ENCODE data around the gene IPO11.
A peak's percentile ranks its signal among the peaks of the same experiment; 100 is the strongest.
"Not testable (repeated sequence)": the region's sequence is repeated elsewhere in the genome, so short reads cannot be mapped to it uniquely, and the experiment has no call there.

Gene IPO11

DNA sequence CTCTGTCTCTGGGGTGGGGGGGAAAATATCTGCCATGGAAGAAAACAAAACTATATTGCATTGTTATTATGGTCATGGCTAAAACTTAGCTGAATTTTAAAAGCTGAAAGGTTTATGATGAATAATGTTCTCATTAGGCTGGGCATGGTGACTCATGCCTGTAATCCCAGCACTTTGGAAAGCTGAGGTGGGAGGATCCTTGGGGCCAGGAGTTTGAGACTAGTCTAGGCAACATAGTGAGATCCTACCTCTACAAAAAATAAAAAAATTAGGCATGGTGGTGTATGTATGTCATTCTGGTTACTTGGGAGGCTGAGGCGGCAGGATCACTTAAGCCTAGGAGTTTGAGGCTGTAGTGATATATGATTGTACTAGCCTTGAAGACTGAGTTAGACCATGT is 44.5 kb downstream of the IPO11 start:
- DNase-seq, result no peak

DNA sequence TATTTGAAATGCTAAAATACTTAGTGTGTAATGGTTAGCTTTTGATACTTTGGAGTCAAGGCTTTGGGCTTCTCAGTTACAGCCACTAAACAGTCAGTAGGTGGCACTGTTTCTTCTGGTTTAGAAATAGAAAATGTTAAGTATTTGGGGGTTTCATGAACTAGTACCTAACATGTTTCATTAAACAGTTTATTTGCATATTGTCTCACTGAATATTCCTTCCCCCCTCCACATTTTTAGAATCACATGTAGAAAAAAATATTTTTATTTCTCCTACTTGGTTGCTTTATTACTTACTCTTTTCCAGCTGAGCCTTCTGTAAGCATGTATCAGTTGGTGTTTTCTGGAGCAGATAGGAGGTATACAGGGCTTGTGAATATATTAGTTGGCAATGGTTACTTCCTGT is 48.0 kb downstream of the IPO11 start:
- DNase-seq, result no peak

DNA sequence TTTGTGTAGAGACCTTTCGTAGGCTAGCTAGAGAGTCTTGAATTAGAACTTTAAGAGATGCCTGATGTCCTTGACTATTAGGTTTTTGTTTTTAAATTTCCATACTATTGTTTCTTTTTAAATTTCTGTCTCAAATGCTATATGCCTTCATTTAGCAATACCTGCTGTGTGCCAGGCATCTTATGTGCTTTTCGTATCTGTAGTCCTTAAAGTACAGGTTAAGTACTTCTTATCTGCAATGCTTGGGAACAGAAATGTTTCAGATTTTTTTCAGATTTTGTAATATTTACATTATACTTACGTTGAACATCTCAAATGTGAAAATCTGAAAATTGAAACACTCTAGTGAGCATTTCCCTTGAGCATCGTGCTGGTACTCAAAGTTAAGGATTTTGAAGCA is 49.0 kb downstream of the IPO11 start:
- no peak for DNase-seq

DNA sequence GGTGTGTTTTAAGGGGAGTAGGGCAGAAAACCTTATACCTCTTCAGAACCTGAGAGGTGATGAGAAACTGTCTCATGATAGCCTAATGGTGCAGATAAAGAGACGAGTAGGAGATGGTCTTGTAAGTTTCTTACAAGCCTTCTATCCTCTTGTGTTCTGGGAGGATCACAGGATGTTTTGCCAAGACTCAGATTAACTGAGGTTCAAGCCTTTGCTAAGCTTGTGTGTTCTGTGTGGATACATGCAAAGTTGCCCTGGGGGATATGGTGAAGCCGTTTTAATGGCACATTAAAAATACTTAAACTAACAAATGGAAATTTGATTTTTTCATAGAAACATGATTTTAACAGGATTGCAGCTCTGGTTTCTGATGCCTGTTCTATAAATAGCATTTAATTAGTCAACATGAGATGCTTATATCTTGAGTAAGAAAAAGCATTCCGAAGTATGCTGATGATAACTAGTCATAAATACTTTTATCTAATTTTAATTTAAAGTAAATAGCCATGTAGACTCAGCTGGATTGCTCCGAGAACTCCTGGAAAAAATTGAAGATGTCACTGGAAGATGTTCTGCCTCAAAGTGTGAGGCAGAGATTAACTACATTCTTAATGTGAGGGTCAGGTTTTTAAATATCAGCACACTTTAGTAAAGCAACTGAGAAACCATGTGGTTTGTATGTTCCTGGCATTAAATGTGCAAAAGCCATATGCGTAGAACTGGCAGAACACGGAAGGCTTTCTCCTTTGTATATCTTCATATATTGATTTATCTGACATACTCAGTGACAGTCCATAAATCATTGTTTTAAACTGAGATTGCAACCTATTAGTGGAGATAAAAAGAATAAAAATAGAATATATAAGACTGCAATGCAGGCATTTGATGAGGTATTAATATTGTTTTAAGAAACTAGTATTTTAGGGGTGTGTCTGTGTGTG is 53.7 kb downstream of the IPO11 start:
- no peak for DNase-seq

DNA sequence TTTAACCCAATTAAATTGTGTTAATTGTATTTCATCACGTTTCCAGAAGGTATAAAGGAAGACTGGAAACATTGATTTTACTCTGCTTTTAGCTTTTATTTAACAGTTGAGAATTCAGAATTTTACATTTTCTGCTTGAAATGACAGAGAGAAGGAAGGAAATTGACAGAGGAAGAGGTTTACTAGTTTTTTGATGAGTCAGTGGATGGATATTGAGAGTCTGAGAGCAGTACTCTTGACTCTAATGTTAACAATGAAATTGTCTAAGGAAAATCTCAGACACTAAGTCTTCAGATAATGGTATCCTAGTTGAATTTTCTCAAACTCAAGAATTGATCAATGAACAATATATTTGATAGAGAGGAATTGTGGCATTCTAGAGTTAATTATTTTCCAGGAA is 60.6 kb downstream of the IPO11 start:
- no peak for DNase-seq

DNA sequence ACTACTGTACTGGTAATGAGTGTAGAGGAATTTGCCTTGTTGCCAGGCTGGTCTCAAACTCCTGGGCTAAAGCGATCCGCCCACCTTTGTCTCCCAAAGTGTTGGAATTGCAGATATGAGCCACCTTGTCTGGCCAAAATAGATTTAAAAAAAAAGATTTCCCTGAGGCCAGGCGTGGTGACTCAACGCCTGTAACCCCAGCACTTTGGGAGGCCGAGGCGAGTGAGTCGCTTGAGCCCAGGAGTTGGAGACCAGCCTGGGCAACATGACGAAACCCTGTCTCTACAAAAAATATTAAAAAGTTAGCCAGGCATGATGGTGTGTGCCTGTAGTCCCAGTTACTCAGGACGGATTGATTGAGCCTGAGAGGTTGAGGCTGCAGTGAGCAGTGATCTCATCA is 62.5 kb downstream of the IPO11 start:
- peak; percentile 87 for DNase-seq

DNA sequence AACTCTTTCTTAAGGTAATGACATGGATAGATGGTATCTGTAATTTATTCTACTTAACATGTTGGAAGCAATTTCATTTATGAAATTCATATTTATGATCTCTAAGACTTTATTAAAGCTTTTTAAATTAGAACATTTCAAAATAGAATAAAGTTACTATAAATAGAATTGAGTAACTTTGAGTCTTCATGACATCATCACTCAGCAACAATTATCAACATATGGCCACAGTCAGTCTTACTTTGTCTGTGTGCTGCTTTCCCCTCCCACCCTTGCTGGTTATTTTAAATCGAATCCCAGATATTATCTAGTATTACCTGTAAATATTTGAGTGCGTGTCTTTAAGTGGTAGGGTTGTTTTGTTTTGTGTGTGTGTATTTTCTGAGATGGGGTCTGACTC is 65.2 kb downstream of the IPO11 start:
- no peak for DNase-seq

DNA sequence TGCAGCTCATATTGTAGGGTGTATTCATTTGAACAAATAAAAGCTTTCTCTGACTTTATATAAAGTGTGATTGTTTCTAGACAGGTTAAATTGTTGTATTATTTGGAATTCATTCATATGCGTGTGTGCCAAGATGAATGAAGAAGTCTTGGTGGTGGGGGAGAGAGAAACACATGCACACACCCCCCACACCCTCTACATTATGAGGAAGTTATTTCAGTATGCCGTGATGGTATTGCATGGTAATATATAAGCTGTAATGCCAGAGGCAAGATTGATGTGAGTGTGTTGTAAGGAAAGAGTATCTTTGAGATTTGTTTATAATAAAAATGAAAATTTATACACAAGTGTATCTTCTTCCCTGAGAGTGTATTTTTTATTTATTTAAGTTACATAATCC is 71.0 kb downstream of the IPO11 start:
- DNase-seq, result no peak

DNA sequence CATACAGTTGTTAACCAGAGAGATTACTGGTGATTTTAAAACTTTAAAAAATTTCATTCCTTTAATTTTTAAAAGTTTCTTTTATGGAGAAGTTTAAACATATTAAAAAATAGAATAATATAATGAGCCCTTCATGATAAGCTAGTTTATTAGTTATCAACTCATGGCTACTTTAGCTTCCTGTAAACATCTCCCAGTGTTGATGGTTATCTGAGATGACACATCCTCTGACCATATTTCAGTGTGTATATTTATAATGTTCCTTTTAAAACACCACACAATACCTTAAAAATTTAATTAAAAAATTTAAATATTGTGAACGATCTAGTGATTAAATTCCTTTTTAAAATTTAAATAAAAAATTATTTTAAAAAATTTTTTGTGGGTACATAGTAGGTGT is 74.1 kb downstream of the IPO11 start:
- no peak for DNase-seq

DNA sequence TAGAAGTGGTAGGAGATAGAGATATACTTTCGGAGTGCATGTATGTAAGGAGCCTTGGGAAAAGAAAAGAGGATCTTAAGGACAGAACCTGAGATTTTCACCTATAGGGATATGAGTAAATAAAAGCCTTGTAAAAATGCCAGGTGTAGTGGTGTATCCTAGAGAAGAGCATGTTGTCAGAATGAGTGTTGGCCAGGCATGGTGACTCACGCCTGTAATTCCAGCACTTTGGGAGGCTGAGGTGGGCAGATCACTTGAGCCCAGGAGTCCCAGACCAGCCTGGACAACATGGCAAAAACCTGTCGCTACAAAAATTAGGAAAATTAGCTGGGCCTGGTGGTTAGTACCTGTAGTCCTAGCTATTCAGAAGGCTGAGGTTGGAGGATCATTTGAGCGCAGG is 76.0 kb downstream of the IPO11 start:
- peak; percentile 79 for DNase-seq

DNA sequence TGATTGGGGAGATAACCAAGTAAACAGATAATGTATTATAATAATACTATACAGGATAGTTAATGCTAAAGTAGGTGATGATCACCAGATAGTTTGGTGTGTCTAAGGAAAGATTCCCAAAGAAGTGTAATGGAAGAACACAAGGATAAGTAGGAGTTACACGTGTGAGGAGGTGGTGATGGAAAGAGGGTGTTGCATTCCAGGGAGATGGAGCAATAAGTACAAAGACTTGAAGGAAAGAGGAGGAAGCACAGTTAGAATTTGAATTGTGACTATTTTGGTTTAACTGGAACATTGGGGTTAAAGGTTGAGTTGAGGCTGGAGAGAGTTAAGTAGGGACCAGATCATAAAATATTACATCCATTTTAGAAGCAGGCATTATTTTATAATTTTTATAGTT is 76.9 kb downstream of the IPO11 start:
- DNase-seq, result no peak

DNA sequence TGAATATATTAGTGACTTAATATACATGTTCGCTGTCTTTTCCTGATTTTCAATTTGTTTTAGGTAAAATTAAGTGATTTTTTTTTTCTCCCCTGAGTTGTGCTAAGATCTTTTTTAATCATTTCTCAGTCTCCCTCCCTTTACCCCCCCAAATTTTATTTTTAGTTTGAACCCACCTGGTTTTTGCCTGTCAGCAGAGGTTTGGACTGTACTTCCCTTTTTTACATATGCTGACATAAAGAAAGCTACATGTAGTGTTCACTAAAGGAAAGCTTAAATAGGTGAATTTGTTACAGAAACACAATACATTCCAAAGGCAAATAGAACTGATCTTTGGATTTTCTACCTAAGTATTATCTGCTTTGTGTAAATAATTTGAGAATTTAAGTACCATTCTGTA is 82.2 kb downstream of the IPO11 start:
- no peak for DNase-seq

DNA sequence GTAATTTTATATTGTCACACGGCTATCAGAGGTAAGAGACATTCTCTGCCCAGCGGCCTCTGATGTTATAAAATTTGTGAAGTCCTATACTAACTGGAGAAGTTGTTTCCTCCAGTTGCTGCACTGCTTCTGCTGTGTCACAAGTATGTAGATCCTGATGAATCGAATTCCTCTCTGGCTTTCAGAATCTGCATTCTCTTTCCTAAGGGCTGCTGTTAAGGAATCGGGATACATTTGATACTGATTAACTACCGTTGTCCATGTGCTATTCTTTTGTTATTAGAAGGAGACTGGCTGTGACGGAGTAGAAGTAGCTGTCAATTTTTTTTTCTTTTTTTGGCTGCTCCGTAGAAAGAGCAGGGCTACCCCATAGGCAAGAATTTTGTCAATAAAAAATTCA is 84.3 kb downstream of the IPO11 start:
- DNase-seq, result no peak

DNA sequence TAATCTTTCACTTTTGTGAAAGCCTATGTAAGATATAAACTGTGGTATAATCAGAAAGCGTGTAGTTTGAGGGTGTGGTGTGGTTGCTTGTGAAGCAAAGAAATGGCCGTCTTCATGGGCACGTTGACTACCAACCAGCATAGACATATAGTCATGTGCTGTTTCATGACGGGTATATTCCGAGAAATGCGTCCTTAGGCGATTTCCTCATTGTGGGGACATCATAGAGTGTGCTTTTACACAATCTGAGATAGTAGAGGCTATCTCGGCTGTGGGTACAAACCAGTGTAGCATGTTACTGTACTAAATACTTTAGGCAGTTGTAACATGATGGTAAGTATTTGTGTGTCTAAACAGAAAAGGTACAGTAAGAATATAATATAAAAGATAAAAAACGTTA is 86.4 kb downstream of the IPO11 start:
- DNase-seq, result no peak

DNA sequence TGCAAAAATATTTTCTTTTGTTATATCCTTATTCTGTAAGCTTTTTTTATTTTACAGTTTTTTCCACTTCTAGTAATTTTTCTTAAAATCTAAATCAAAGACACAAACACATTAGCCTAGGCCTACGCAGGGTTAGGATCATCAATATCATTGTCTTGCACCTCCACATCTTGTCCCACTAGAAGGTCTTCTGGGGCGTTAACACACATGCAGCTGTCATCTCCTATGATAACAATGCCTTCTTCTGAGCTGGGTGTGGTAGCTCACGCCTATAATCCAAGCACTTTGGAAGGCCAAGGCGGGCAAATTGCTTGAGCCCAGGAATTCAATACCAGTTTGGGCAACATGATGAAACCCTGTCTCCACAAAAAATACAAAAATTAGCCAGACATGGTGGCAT is 87.2 kb downstream of the IPO11 start:
- no peak for DNase-seq

DNA sequence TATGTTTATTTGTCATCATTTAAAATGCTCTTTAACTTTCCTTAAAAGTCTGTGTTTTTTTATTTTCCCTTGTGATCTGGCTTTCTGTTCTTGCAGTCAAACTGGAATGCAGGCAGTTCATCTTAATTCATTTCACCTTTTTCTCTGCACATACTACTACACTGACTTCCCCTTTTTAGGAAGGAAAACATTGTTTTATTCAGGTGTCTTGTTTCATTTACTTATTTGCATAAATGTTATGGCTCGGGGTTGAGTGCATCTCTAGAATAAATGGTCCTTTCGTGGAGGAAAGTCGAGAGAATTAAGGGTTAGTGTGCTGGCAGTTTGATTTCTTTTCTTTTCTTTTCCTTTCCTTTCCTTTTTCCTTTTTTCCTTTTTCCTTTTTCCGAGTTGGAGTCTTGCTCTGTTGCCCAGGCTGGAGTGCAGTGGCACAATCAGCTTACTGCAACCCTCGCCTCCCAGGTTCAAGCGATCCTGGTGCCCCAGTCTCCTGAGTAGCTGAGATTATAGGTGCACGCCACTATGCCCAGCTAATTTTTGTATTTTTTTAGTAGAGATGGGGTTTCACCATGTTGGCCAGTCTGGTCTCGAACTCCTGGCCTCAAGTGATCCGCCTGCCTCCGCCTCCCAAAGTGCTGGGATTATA is 90.0 kb downstream of the IPO11 start:
- DNase-seq, result no peak

DNA sequence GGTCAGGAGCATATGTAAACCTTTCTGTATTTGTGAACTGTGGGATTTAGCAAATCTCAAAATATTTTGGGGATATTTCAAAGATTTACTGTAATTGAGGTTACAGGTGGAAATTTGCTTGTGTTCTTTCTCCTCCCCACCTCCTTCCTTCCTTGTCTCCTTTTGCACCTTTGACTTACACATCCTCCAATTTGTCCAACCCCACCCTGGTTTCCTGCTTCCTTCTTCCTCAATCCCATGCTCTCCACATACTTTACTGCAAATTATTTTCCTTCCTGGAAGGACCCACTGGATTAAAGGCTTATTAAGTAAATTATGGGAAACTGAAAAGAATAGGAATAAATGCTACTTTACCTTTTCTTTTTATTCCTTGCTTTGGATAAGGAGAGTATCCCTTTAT is 91.6 kb downstream of the IPO11 start:
- DNase-seq, result no peak

DNA sequence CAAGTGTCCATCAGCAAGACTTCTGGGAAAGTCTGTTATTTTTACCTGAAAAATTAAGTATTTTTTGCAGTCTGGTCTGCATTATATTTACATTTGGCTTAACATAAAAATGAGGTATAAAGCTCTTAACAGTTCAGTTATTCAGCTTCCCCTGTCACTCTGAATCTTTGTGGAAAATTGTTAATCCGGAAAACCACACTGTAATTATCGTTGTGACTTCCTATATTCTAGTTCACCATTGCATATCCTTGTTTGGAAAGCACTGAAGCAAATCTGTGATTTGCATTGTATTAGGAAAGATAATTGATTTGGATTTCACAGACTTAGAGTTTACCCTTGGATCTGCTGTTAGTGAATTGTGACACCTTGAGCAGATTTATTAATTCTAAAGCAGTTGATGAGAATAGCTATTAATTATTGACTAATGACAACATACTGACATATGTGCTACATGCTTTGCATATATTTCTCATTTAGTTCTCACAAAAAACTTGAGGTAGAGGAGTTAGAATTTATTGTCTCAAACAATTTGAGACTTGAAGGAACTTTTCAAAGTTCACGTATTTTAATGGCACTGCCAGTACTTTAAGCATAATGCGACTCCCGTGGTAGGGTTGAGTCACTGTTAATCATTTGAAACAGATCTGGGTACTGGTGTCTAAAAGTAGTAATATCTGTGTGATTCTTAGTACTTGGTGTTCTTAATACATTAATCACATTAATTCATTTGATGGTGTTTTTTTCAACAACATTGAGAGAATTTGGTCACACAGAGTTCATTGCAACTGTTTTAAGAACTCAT is 94.3 kb downstream of the IPO11 start:
- DNase-seq, result no peak

DNA sequence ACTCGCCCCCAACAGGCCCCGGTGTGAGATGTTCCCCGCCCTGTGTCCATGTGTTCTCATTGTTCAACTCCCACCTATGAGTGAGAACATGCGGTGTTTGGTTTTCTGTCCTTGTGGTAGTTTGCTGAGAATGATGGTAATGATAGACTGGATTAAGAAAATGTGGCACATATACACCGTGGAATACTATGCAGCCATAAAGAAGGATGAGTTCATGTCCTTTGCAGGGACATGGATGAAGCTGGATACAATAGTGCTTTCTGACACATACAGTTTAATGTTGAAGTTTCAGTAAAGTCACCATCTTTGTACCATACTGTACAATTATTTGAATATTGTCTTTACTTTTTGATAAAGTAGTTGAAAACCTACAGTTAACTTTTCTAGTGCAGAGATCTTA is 96.2 kb downstream of the IPO11 start:
- DNase-seq, result not testable (repeated sequence)

DNA sequence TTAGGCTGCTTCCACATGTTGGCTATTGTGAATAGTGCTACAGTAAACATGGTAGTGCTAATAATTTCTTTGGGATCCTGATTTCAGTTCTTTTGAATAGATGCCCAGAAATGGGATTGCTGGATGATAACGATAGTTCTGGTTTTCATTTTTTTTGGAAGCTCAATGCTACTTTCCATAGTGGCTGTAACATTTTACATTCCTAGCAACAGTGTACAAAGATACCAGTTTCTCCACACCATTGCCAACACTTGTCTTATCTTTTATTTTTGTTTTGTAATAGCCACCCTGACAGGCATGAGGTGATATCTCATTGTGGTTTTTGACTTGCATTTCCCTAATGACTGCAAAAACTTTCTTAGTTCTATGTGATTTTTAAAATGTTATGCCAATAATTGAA is 97.2 kb downstream of the IPO11 start:
- no peak for DNase-seq

DNA sequence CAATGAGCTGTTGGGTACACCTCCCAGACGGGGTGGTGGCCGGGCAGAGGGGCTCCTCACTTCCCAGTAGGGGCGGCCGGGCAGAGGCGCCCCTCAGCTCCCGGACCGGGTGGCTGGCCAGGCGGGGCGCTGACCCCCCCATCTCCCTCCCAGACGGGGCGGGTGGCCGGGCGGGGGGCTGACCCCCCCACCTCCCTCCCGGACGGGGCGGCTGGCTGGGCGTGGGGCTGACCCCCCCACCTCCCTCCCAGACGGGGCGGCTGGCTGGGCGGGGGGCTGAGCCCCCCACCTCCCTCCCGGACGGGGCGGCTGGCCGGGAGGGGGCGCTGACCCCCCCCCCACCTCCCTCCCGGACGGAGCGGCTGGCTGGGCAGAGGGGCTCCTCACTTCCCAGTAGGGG is 100.5 kb downstream of the IPO11 start:
- DNase-seq, result not testable (repeated sequence)

DNA sequence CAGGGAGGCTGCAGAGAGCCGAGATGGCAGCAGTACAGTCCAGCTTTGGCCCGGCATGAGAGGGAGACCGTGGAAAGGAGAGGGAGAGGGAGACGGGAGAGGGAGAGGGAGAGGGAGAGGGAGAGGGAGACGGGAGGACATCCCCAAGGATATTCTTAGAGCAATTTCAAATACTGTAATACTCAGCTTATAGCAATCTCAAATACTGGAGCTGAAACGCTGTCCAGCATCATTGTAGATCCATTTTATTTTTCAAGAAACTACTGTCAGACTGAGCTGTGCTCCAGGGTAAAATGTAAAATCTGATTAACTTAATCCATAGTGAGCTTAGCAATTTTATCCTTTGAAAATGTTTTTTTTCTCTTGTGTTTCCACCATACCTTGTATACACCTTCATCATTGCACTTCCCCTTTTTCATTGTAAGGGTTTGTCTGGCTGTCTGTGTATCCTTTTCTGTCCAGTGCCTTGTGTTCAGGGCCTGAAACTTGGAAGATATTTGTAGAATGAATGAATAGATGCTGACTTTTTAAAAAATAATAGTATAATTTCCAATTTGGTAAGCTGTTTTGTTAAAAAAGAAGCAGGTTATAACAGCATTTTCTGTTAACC is 102.1 kb downstream of the IPO11 start:
- no peak for DNase-seq

DNA sequence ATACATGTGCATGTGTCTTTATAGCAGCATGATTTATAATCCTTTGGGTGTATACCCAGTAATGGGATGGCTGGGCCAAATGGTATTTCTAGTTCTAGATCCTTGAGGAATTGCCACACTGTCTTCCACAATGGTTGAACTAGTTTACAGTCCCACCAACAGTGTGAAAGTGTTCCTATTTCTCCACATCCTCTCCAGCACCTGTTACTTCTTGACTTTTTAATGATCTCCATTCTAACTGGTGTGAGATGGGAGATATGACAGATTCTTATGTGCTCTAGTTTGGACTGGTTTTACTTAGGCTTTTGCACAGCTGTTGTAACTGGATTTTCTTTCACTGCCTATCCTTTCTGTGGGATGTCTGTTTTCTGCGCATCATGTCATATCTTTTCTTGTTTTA is 108.2 kb downstream of the IPO11 start:
- DNase-seq, result not testable (repeated sequence)
